Loucy (cell line): Measurements from ENCODE around the gene CD74.

Experiments used
- EZH2phosphoT487 ChIP-seq: fragments of 200-600 bp; IDR thresholded peaks from 2 replicates; pipeline ENCODE4 v1.6.1; 2018; ENCODE audit warnings: antibody characterized with exemption, mild to moderate bottlenecking, moderate library complexity, borderline replicate concordance
- TF ChIP-seq, protein P1 (sequence below): fragments of 200-600 bp; sonication (generic); conservative IDR thresholded peaks from 2 replicates; pipeline ENCODE4 v1.5.1; 2014; ENCODE audit warnings: mild to moderate bottlenecking, antibody characterized with exemption, low read length

DNA sequence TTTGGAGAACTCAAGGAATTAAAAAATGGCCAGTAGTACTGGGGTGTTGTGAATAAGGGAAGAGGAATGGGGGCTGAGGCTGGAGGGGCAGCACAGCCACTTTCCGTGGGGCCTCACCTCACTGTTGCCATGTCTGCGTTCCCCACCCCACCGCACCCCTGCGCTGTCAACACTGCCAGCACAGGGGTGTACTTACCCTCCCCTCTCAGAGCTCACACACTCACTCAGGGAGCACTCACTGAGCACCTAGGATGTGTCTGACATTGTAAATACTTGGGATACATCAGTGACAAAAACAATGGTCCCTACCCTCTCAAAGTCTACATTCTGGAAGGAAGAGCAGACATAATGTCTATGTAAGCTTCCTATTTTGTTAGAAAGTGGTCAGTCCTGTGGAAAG, 40.2 kb upstream of the CD74 start:
- TF ChIP-seq EZH2phosphoT487 = no peak
- TF ChIP-seq, protein P1, sequence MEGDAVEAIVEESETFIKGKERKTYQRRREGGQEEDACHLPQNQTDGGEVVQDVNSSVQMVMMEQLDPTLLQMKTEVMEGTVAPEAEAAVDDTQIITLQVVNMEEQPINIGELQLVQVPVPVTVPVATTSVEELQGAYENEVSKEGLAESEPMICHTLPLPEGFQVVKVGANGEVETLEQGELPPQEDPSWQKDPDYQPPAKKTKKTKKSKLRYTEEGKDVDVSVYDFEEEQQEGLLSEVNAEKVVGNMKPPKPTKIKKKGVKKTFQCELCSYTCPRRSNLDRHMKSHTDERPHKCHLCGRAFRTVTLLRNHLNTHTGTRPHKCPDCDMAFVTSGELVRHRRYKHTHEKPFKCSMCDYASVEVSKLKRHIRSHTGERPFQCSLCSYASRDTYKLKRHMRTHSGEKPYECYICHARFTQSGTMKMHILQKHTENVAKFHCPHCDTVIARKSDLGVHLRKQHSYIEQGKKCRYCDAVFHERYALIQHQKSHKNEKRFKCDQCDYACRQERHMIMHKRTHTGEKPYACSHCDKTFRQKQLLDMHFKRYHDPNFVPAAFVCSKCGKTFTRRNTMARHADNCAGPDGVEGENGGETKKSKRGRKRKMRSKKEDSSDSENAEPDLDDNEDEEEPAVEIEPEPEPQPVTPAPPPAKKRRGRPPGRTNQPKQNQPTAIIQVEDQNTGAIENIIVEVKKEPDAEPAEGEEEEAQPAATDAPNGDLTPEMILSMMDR = no peak
